H1 (cell line): ENCODE data around the gene VPS9D1. TPM values are rescaled to one million over a fixed set of nuclear protein-coding genes. Genes with fewer than 3 reads are reported as not detected.
"Not testable (repeated sequence)": the region's sequence is repeated elsewhere in the genome, so short reads cannot be mapped to it uniquely, and the experiment has no call there.

Source experiments
- CTCF ChIA-PET: fragments of 300-600 bp; sonication (Branson Sonifier 250); formaldehyde crosslinking; loops from one replicate; lab custom pipeline; 2021; ENCODE audit not compliant: partially characterized antibody; lab: Charles Lee
- POLR2A ChIA-PET: fragments of 300-600 bp; sonication (Branson Sonifier 250); formaldehyde crosslinking; loops from one replicate; lab custom pipeline; 2021; ENCODE audit warnings: inconsistent platforms; ENCODE audit not compliant: partially characterized antibody; lab: Charles Lee
- DNase-seq, 2 experiments: peaks; one replicate each; pipeline versions ENCODE4 v3.0.0 to v3.0.0-alpha.2; 2010 to 2022; ENCODE audit warnings: low spot score in 2 of 2, low read depth in 1 of 2, mixed read lengths in 1 of 2
- FAIRE-seq: peaks from 2 replicates; lab custom pipeline; 2011; peaks lifted over from hg19 to GRCh38; lab: Jason Lieb, UNC
- H2AFZ ChIP-seq: 2 replicates; pipeline ENCODE4 v1.8.1; 2012; ENCODE audit warnings: low read length, inconsistent platforms
- H2AK5ac ChIP-seq: 2 replicates; pipeline ENCODE4 v1.6.1; 2013; ENCODE audit warnings: low read depth, low read length
- H2BK120ac ChIP-seq: replicated peaks from 2 replicates; pipeline ENCODE3; 2013; ENCODE audit warnings: low read depth, low read length, inconsistent platforms
- H2BK12ac ChIP-seq: 2 replicates; pipeline ENCODE4 v1.6.1; 2013; ENCODE audit warnings: low read depth, low read length
- H2BK15ac ChIP-seq: 2 replicates; pipeline ENCODE4 v1.6.1; 2013; ENCODE audit warnings: low read length
- H2BK20ac ChIP-seq: 2 replicates; pipeline ENCODE4 v1.6.1; 2013; ENCODE audit warnings: low read length
- H2BK5ac ChIP-seq: 2 replicates; pipeline ENCODE4 v1.6.1; 2013; ENCODE audit warnings: low read depth, low read length
- H3K14ac ChIP-seq: 2 replicates; pipeline ENCODE4 v1.6.1; 2013; ENCODE audit warnings: inconsistent platforms; ENCODE audit not compliant: insufficient read length
- H3K18ac ChIP-seq: 2 replicates; pipeline ENCODE4 v1.6.1; 2013; ENCODE audit warnings: low read length; ENCODE audit errors: extremely low read depth
- H3K23ac ChIP-seq: 2 replicates; pipeline ENCODE4 v1.6.1; 2013; ENCODE audit warnings: inconsistent platforms; ENCODE audit not compliant: insufficient read length
- H3K23me2 ChIP-seq: 2 replicates; pipeline ENCODE4 v1.6.1; 2013; ENCODE audit warnings: low read depth, low read length
- H3K27ac ChIP-seq: 2 replicates; pipeline ENCODE4 v1.6.1; 2011; ENCODE audit warnings: low read depth, low read length, inconsistent platforms
- H3K27me3 ChIP-seq, 4 experiments: replicated peaks in 1 of 4; 1 replicate in 1 of 4; 2 replicates in 3 of 4; pipeline versions ENCODE4 v1.6.1 to v1.8.1; 2011 to 2013; ENCODE audit warnings: low read length in 3 of 4, mild to moderate bottlenecking in 3 of 4, inconsistent platforms in 2 of 4, mixed read lengths in 2 of 4, moderate library complexity in 1 of 4; ENCODE audit not compliant: control insufficient read depth in 3 of 4, insufficient read depth in 3 of 4; ENCODE audit errors: extremely low read depth in 1 of 4
- H3K36me3 ChIP-seq, 4 experiments: 2 replicates each; pipeline versions ENCODE4 v1.6.1 to v1.8.1; 2011 to 2013; ENCODE audit warnings: mild to moderate bottlenecking in 4 of 4, low read length in 3 of 4, moderate library complexity in 2 of 4, control low read depth in 1 of 4, inconsistent platforms in 1 of 4; ENCODE audit not compliant: insufficient read depth in 4 of 4, control insufficient read depth in 2 of 4
- H3K4ac ChIP-seq: replicated peaks from 2 replicates; pipeline ENCODE3; 2013; ENCODE audit warnings: low read length, low read depth, mixed read lengths, inconsistent platforms; ENCODE audit not compliant: insufficient read length
- H3K4me1 ChIP-seq, 4 experiments: replicated peaks in 1 of 4; 1 replicate in 1 of 4; 2 replicates in 3 of 4; pipeline versions ENCODE4 v1.6.1 to v1.8.1; 2011 to 2013; ENCODE audit warnings: low read length in 3 of 4, inconsistent platforms in 2 of 4, mixed read lengths in 1 of 4; ENCODE audit not compliant: insufficient read depth in 4 of 4, control insufficient read depth in 3 of 4
- H3K4me2 ChIP-seq, 2 experiments: 2 replicates each; pipeline versions ENCODE4 v1.6.1 to v1.8.1; 2011 to 2013; ENCODE audit warnings: low read depth in 2 of 2, low read length in 2 of 2, control low read depth in 1 of 2, inconsistent platforms in 1 of 2, mild to moderate bottlenecking in 1 of 2; ENCODE audit not compliant: insufficient read depth in 1 of 2
- H3K4me3 ChIP-seq, 4 experiments: fragments of 200-600, 300-600 bp in 1 of 4; sonication (generic), shearing (Covaris generic), sonication (Bioruptor Twin) in 1 of 4; 2 replicates each; pipeline versions ENCODE4 v1.5.1 to v1.8.1; 2011 to 2016; ENCODE audit warnings: low read length in 4 of 4, low read depth in 3 of 4, control low read depth in 2 of 4, inconsistent platforms in 2 of 4, mild to moderate bottlenecking in 2 of 4, mixed read lengths in 1 of 4, moderate library complexity in 1 of 4; ENCODE audit not compliant: insufficient read depth in 2 of 4; ENCODE audit errors: extremely low read depth in 1 of 4
- H3K56ac ChIP-seq: replicated peaks from 2 replicates; pipeline ENCODE3; 2013; ENCODE audit warnings: low read depth, mild to moderate bottlenecking, mixed read lengths, low read length, inconsistent platforms; ENCODE audit not compliant: insufficient read length
- H3K79me1 ChIP-seq: 2 replicates; pipeline ENCODE4 v1.6.1; 2013; ENCODE audit warnings: low read depth, low read length, control low read depth
- H3K79me2 ChIP-seq, 2 experiments: 2 replicates each; pipeline versions ENCODE4 v1.6.1 to v1.8.1; 2012 to 2013; ENCODE audit warnings: low read length in 2 of 2, mild to moderate bottlenecking in 2 of 2, inconsistent platforms in 1 of 2; ENCODE audit not compliant: insufficient read depth in 2 of 2, control insufficient read depth in 1 of 2
- H3K9ac ChIP-seq, 4 experiments: replicated peaks in 1 of 4; 1 replicate in 1 of 4; 2 replicates in 3 of 4; pipeline versions ENCODE4 v1.6.1 to v1.8.1; 2011 to 2013; ENCODE audit warnings: low read depth in 3 of 4, low read length in 3 of 4, control low read depth in 2 of 4, mild to moderate bottlenecking in 2 of 4, moderate library complexity in 2 of 4, inconsistent platforms in 1 of 4; ENCODE audit errors: extremely low read depth in 1 of 4
- H3K9me3 ChIP-seq, 2 experiments: 2 replicates each; pipeline versions ENCODE4 v1.6.1 to v1.8.1; 2012 to 2013; ENCODE audit warnings: mild to moderate bottlenecking in 2 of 2, moderate library complexity in 2 of 2, control low read depth in 1 of 2, inconsistent platforms in 1 of 2, low read depth in 1 of 2, low read length in 1 of 2, mixed read lengths in 1 of 2; ENCODE audit not compliant: insufficient read depth in 2 of 2
- H4K20me1 ChIP-seq, 2 experiments: replicated peaks in 1 of 2; 2 replicates each; pipeline versions ENCODE3 to v1.8.1; 2011 to 2013; ENCODE audit warnings: inconsistent platforms in 2 of 2, low read length in 2 of 2, mild to moderate bottlenecking in 1 of 2; ENCODE audit not compliant: insufficient read depth in 2 of 2, control insufficient read depth in 1 of 2
- H4K5ac ChIP-seq: 2 replicates; pipeline ENCODE4 v1.6.1; 2013; ENCODE audit warnings: low read length, low read depth, mixed read lengths, inconsistent platforms; ENCODE audit not compliant: insufficient read length
- H4K8ac ChIP-seq: 2 replicates; pipeline ENCODE4 v1.8.0; 2013; ENCODE audit warnings: mild to moderate bottlenecking, moderate library complexity, low read length, inconsistent platforms; ENCODE audit not compliant: insufficient read depth; ENCODE audit errors: extremely low read depth
- H4K91ac ChIP-seq: replicated peaks from 2 replicates; pipeline ENCODE3; 2013; ENCODE audit warnings: low read length, mixed read lengths, inconsistent platforms; ENCODE audit not compliant: insufficient read length
- WGBS, 2 experiments: shearing (Covaris generic) in 1 of 2; methylation state at CpG; one replicate each; pipeline versions ENCODE4 v1.1.6 to v1.1.7; 2013 to 2015; ENCODE audit warnings: low lambda C conversion rate in 2 of 2, mixed read lengths in 2 of 2, inconsistent platforms in 1 of 2, low coverage in 1 of 2, missing lambda C conversion rate in 1 of 2; ENCODE audit not compliant: insufficient replicate concordance in 2 of 2, insufficient coverage in 1 of 2, insufficient read length in 1 of 2; ENCODE audit errors: extremely low coverage in 1 of 2, missing lambda C conversion rate in 1 of 2; 5-methylcytosine and 5-hydroxymethylcytosine counted together
- polyA plus RNA-seq, 7 experiments: library from polyadenylated mRNA; depleted of rRNA in 3 of 7; stranded (reverse) in 5 of 7; unstranded in 2 of 7; fragments of >200 nt in 5 of 7; fragments of 200-250 nt in 2 of 7; gene quantifications; 1 replicate in 5 of 7; 2 replicates in 1 of 7; 4 replicates in 1 of 7; pipeline versions ENCODE4 v1.2.1 to v1.2.3, GENCODE V29; 2011 to 2013; ENCODE audit warnings: missing spikeins in 2 of 7, mixed read lengths in 2 of 7
- total RNA-seq: library from RNA; stranded (reverse); fragmentation: NEBNext Ultra II Directional; extraction: Animal tissue kit (Norgen Biotek cat#: 25700); gene quantifications from 2 replicates; pipeline ENCODE4 v1.2.1, GENCODE V29; 2021

VPS9D1 gene
- total and polyA plus RNA-seq, 2 of the 8 experiments (the other 6 are each of a cell fraction or from before 2014, with no cell fraction given), result 2.9 to 5.4 TPM

GRCh38 chr16:89689621-89690020, 31.1 kb downstream of the VPS9D1 start:
- not testable (repeated sequence) for H2BK12ac ChIP-seq, H2BK5ac ChIP-seq, H2AFZ ChIP-seq, H3K14ac ChIP-seq, H2AK5ac ChIP-seq, H3K23me2 ChIP-seq, H3K4me3 ChIP-seq, H3K27me3 ChIP-seq, H2BK120ac ChIP-seq, H4K8ac ChIP-seq, H3K23ac ChIP-seq, H2BK20ac ChIP-seq, DNase-seq, H2BK15ac ChIP-seq, H4K5ac ChIP-seq, H3K4me2 ChIP-seq, H3K4me1 ChIP-seq, H3K18ac ChIP-seq, H4K91ac ChIP-seq, H3K9ac ChIP-seq, H3K56ac ChIP-seq, H3K4ac ChIP-seq, H3K27ac ChIP-seq, FAIRE-seq
- Histone ChIP-seq H3K9me3 (peaks cover 10 to 13% of the 10 kb centered on the region in 2 experiments; a peak in 3 of 4 replicates), H3K79me2 (peaks cover 0 to 11% of the 10 kb centered on the region in 2 experiments; a peak in 1 of 4 replicates), H4K20me1 (peaks cover 0 to 17% of the 10 kb centered on the region in 2 experiments), H3K79me1 (peaks cover 11% of the 10 kb centered on the region), H3K36me3 (peaks cover 3 to 31% (median 20%) of the 10 kb centered on the region in 4 experiments; a peak in 7 of 8 replicates)
- ChIA-PET CTCF (interaction anchor here (0.7 to 2.6 kb wide), 3 partner anchors 10 to 105 kb away, joined by 4 to 16 read pairs (median 5); no protein-coding TSS in a partner anchor), POLR2A (interaction anchor here (1.0 to 4.8 kb wide), 6 partner anchors 10 to 128 kb away, joined by 3 to 59 read pairs (median 4); partner anchors contain the start of gene SPATA2L)
- WGBS, 2 experiments, result 94% methylated on average over 4 of the region's 4 CpGs; no CpG with 5 or more reads in 1 of the 2 experiments
